Measurements from ENCODE around the gene COL4A2. TPM values are rescaled to one million over a fixed set of nuclear protein-coding genes. Genes with fewer than 3 reads are reported as not detected.
"Not testable (repeated sequence)": the region's sequence is repeated elsewhere in the genome, so short reads cannot be mapped to it uniquely, and the experiment has no call there.

The COL4A2 gene
- total RNA-seq, 1 donor from 2014 or later = 120 TPM

- no peak overlapping the region for H3K27ac Mint-ChIP-seq
- H3K27me3 Mint-ChIP-seq = no peaks in the 10 kb centered on the region
- no peak overlapping the region for H3K4me3 Mint-ChIP-seq (ENCODE audit: low read depth)
- H3K4me1 Mint-ChIP-seq (ENCODE audit: low read depth) = no peaks in the 10 kb centered on the region
- DNase-seq (ENCODE audit: low spot score, unreplicated experiment) = no peak
- no peaks in the 10 kb centered on the region for H3K9me3 Mint-ChIP-seq (ENCODE audit: low read depth)
- TF ChIP-seq CTCF (IDR thresholded peaks at IDR 0.05; ENCODE audit: unreplicated experiment) = no peak
- H3K36me3 Mint-ChIP-seq (ENCODE audit: insufficient read depth) = peaks cover 30% of the 10 kb centered on the region
Measured at GRCh38 chr13:110495881-110496280, 188.8 kb downstream of the COL4A2 start.

- no peak for DNase-seq (ENCODE audit: low spot score, unreplicated experiment)
- H3K27me3 Mint-ChIP-seq = no peaks in the 10 kb centered on the region
- H3K4me3 Mint-ChIP-seq (ENCODE audit: low read depth) = no peak overlapping the region
- H3K27ac Mint-ChIP-seq = no peak overlapping the region
- no peaks in the 10 kb centered on the region for H3K9me3 Mint-ChIP-seq (ENCODE audit: low read depth)
- TF ChIP-seq CTCF (IDR thresholded peaks at IDR 0.05; ENCODE audit: unreplicated experiment) = no peak
- H3K4me1 Mint-ChIP-seq (ENCODE audit: low read depth) = no peaks in the 10 kb centered on the region
- H3K36me3 Mint-ChIP-seq (ENCODE audit: insufficient read depth) = peaks cover 30% of the 10 kb centered on the region
Measured at GRCh38 chr13:110496281-110496680, 189.2 kb downstream of the COL4A2 start.

GRCh38 chr13:110497003-110497402 is 189.9 kb downstream of the COL4A2 start:
- H3K4me1 Mint-ChIP-seq (ENCODE audit: low read depth) = no peaks in the 10 kb centered on the region
- peaks cover 35% of the 10 kb centered on the region for H3K36me3 Mint-ChIP-seq (ENCODE audit: insufficient read depth)
- H3K27ac Mint-ChIP-seq = no peak overlapping the region
- TF ChIP-seq CTCF (IDR thresholded peaks at IDR 0.05; ENCODE audit: unreplicated experiment) = no peak
- H3K27me3 Mint-ChIP-seq = no peaks in the 10 kb centered on the region
- no peak for DNase-seq (ENCODE audit: low spot score, unreplicated experiment)
- H3K9me3 Mint-ChIP-seq (ENCODE audit: low read depth) = no peaks in the 10 kb centered on the region
- no peak overlapping the region for H3K4me3 Mint-ChIP-seq (ENCODE audit: low read depth)

GRCh38 chr13:110497896-110498295 is 190.8 kb downstream of the COL4A2 start:
- H3K4me1 Mint-ChIP-seq (ENCODE audit: low read depth); H3K9me3 Mint-ChIP-seq (ENCODE audit: low read depth); H3K27ac Mint-ChIP-seq; H3K27me3 Mint-ChIP-seq; H3K4me3 Mint-ChIP-seq (ENCODE audit: low read depth); DNase-seq (ENCODE audit: low spot score, unreplicated experiment): not testable (repeated sequence)
- H3K36me3 Mint-ChIP-seq (ENCODE audit: insufficient read depth) = peaks cover 33% of the 10 kb centered on the region

- Mint-ChIP-seq H3K36me3 (ENCODE audit: insufficient read depth) (peaks cover 33% of the 10 kb centered on the region), H3K4me3 (ENCODE audit: low read depth) (no peak overlapping the region), H3K4me1 (ENCODE audit: low read depth) (no peaks in the 10 kb centered on the region), H3K9me3 (ENCODE audit: low read depth) (no peaks in the 10 kb centered on the region), H3K27ac (no peak overlapping the region), H3K27me3 (no peaks in the 10 kb centered on the region)
- TF ChIP-seq CTCF (IDR thresholded peaks at IDR 0.05; ENCODE audit: unreplicated experiment) = no peak
- no peak for DNase-seq (ENCODE audit: low spot score, unreplicated experiment)
Measured at GRCh38 chr13:110498327-110498726, 191.2 kb downstream of the COL4A2 start.

- no peaks in the 10 kb centered on the region for H3K9me3 Mint-ChIP-seq (ENCODE audit: low read depth)
- no peak for TF ChIP-seq CTCF (IDR thresholded peaks at IDR 0.05; ENCODE audit: unreplicated experiment)
- H3K4me3 Mint-ChIP-seq (ENCODE audit: low read depth) = no peak overlapping the region
- peaks cover 32% of the 10 kb centered on the region for H3K36me3 Mint-ChIP-seq (ENCODE audit: insufficient read depth)
- no peak for DNase-seq (ENCODE audit: low spot score, unreplicated experiment)
- no peaks in the 10 kb centered on the region for H3K4me1 Mint-ChIP-seq (ENCODE audit: low read depth)
- no peak overlapping the region for H3K27ac Mint-ChIP-seq
- no peaks in the 10 kb centered on the region for H3K27me3 Mint-ChIP-seq
Measured at GRCh38 chr13:110498765-110499164, 191.7 kb downstream of the COL4A2 start.
